LNCaP clone FGC (cell line): Measurements from ENCODE around the gene ALDH1B1.

Source experiments
- DNase-seq: peaks from one replicate; pipeline ENCODE4 v3.0.0-alpha.2; 2011; ENCODE audit warnings: low read depth
- H3K4me3 ChIP-seq: 2 replicates; pipeline ENCODE4 v1.5.1; 2011; ENCODE audit warnings: mild to moderate bottlenecking, low read depth, low read length, control low read depth
- CTCF ChIP-seq: IDR thresholded peaks from 2 replicates; pipeline ENCODE4 v1.5.1; 2012; ENCODE audit warnings: mild to moderate bottlenecking; ENCODE audit not compliant: control insufficient read depth, insufficient read depth; ENCODE audit errors: extremely low read depth

The ALDH1B1 gene

GRCh38 chr9:38421498-38422211 lies 29.2 kb downstream of the ALDH1B1 start:
- no peak for TF ChIP-seq CTCF
- no peak overlapping the region for H3K4me3 ChIP-seq
- no peak for DNase-seq

- DNase-seq = no peak
- no peak overlapping the region for H3K4me3 ChIP-seq
- TF ChIP-seq CTCF = no peak
Observed at GRCh38 chr9:38422555-38423260, 30.2 kb downstream of the ALDH1B1 start.

- no peak overlapping the region for H3K4me3 ChIP-seq
- no peak for DNase-seq
- no peak for TF ChIP-seq CTCF
Observed at GRCh38 chr9:38423273-38423972, 30.9 kb downstream of the ALDH1B1 start.

- TF ChIP-seq CTCF = no peak
- H3K4me3 ChIP-seq = peak within 1 kb of the TSS; percentile 18; the same call in 1 of the 2 replicates
- no peak for DNase-seq
Observed at GRCh38 chr9:38423973-38424843, 31.7 kb downstream of the ALDH1B1 start, which contains the start of gene IGFBPL1. TSS of gene IGFBPL1 (minus strand) at chr9:38424454. CDS start at chr9:38424424, 30 bp downstream.

- no peak for DNase-seq
- no peak overlapping the region for H3K4me3 ChIP-seq
Observed at GRCh38 chr9:38424918-38425317, 32.4 kb downstream of the ALDH1B1 start.

More at GRCh38 chr9:38424918-38425317, 32.4 kb downstream of the ALDH1B1 start:
- TF ChIP-seq CTCF = no peak
